LoVo (cell line): ENCODE data around the gene PPP3CA.
A peak's percentile ranks its signal among the peaks of the same experiment; 100 is the strongest.
"Not testable (repeated sequence)": the region's sequence is repeated elsewhere in the genome, so short reads cannot be mapped to it uniquely, and the experiment has no call there.

Experiments used
- DNase-seq: peaks from one replicate; pipeline ENCODE4 v3.0.0-alpha.2; 2016; ENCODE audit warnings: low spot score

The PPP3CA gene

GRCh38 chr4:101211146-101211553 is 136.2 kb downstream of the PPP3CA start:
- DNase-seq = peak; percentile 39

GRCh38 chr4:101210331-101210730 is 137.0 kb downstream of the PPP3CA start:
- DNase-seq = no peak

GRCh38 chr4:101208171-101208570 is 139.2 kb downstream of the PPP3CA start:
- DNase-seq = no peak

- DNase-seq = no peak
Observed at GRCh38 chr4:101205916-101206315, 141.4 kb downstream of the PPP3CA start.

- DNase-seq = no peak
Observed at GRCh38 chr4:101201421-101201820, 145.9 kb downstream of the PPP3CA start.

GRCh38 chr4:101200561-101200960 is 146.8 kb downstream of the PPP3CA start:
- DNase-seq = peak; percentile 76

- no peak for DNase-seq
Observed at GRCh38 chr4:101199507-101200285, 147.6 kb downstream of the PPP3CA start.

GRCh38 chr4:101198682-101199339 is 148.5 kb downstream of the PPP3CA start:
- no peak for DNase-seq

GRCh38 chr4:101197350-101197749 is 150.0 kb downstream of the PPP3CA start:
- DNase-seq = no peak

GRCh38 chr4:101192244-101192643 is 155.1 kb downstream of the PPP3CA start:
- DNase-seq = no peak

GRCh38 chr4:101191302-101192098 is 155.8 kb downstream of the PPP3CA start:
- no peak for DNase-seq

- no peak for DNase-seq
Observed at GRCh38 chr4:101190751-101191150, 156.6 kb downstream of the PPP3CA start.

GRCh38 chr4:101188906-101189305 is 158.4 kb downstream of the PPP3CA start:
- no peak for DNase-seq

GRCh38 chr4:101187841-101188240 is 159.5 kb downstream of the PPP3CA start:
- no peak for DNase-seq

GRCh38 chr4:101186567-101187184 is 160.7 kb downstream of the PPP3CA start:
- no peak for DNase-seq

GRCh38 chr4:101184668-101185067 is 162.7 kb downstream of the PPP3CA start:
- DNase-seq = peak; percentile 43

GRCh38 chr4:101183666-101184373 is 163.5 kb downstream of the PPP3CA start:
- DNase-seq = peak; percentile 37

GRCh38 chr4:101183221-101183620 is 164.1 kb downstream of the PPP3CA start:
- no peak for DNase-seq

GRCh38 chr4:101182688-101183087 is 164.6 kb downstream of the PPP3CA start:
- DNase-seq = not testable (repeated sequence)

- DNase-seq = no peak
Observed at GRCh38 chr4:101178731-101179130, 168.6 kb downstream of the PPP3CA start.

- DNase-seq = no peak
Observed at GRCh38 chr4:101177154-101177553, 170.2 kb downstream of the PPP3CA start.
